GM18951 (cell line): ENCODE data around the gene SMIM31.

Source experiments
- POLR2A ChIP-seq: IDR thresholded peaks from 4 replicates; pipeline ENCODE4 v1.6.1; 2011; ENCODE audit warnings: mild to moderate bottlenecking; ENCODE audit not compliant: insufficient read length, insufficient read depth; ENCODE audit errors: extremely low read depth
- in situ Hi-C: fragments of 300-500 bp; cut with MboI; formaldehyde crosslinking; loops from one replicate; pipeline ENCODE4 v1.12.0; 2022; ENCODE audit warnings: low sequenced_read_pairs, mixed read lengths, inconsistent platforms; ENCODE audit not compliant: unreplicated experiment

Gene SMIM31

GRCh38 chr4:164807611-164808010 is 53.7 kb downstream of the SMIM31 start:
- no peak for TF ChIP-seq POLR2A
- in situ Hi-C loops, result no loop called here

GRCh38 chr4:164813554-164813953 is 59.6 kb downstream of the SMIM31 start:
- in situ Hi-C loops, result no loop called here
- TF ChIP-seq POLR2A, result no peak

- TF ChIP-seq POLR2A, result no peak
- in situ Hi-C loops, result no loop called here
Measured at GRCh38 chr4:164815711-164816110, 61.8 kb downstream of the SMIM31 start.

GRCh38 chr4:164819366-164819765 is 65.4 kb downstream of the SMIM31 start:
- no peak for TF ChIP-seq POLR2A
- in situ Hi-C loops, result no loop called here

- in situ Hi-C loops, result no loop called here
- no peak for TF ChIP-seq POLR2A
Measured at GRCh38 chr4:164821711-164822110, 67.8 kb downstream of the SMIM31 start.

GRCh38 chr4:164824581-164824980 is 70.7 kb downstream of the SMIM31 start:
- in situ Hi-C loops, result no loop called here
- no peak for TF ChIP-seq POLR2A

- no peak for TF ChIP-seq POLR2A
- in situ Hi-C loops, result no loop called here
Measured at GRCh38 chr4:164828955-164829354, 75.0 kb downstream of the SMIM31 start.

- TF ChIP-seq POLR2A, result no peak
- in situ Hi-C loops, result no loop called here
Measured at GRCh38 chr4:164846566-164846965, 92.6 kb downstream of the SMIM31 start.

GRCh38 chr4:164847016-164847415 is 93.1 kb downstream of the SMIM31 start:
- in situ Hi-C loops, result no loop called here
- TF ChIP-seq POLR2A, result no peak

GRCh38 chr4:164847967-164848649 is 94.2 kb downstream of the SMIM31 start:
- TF ChIP-seq POLR2A, result no peak
- in situ Hi-C loops, result no loop called here
